ENCODE measurements around the gene MAMSTR.

- TF ChIP-seq GATA3 (IDR thresholded peaks at IDR 0.05; ENCODE audit: low read depth, low read length) (no peak), GATA2 (IDR thresholded peaks at IDR 0.05; ENCODE audit: low read depth, low read length) (no peak)
These were observed 4.5 kb downstream of the MAMSTR start for GRCh38 chr19:48714759-48715675.

All from SH-SY5Y (cell line).